ENCODE results near the gene SEMA4D. TPM values are rescaled to one million over a fixed set of nuclear protein-coding genes. Genes with fewer than 3 reads are reported as not detected.

The SEMA4D gene
- total and polyA plus RNA-seq, 12 donors: 2.3 to 51.0 (median 20.2) TPM

DNA sequence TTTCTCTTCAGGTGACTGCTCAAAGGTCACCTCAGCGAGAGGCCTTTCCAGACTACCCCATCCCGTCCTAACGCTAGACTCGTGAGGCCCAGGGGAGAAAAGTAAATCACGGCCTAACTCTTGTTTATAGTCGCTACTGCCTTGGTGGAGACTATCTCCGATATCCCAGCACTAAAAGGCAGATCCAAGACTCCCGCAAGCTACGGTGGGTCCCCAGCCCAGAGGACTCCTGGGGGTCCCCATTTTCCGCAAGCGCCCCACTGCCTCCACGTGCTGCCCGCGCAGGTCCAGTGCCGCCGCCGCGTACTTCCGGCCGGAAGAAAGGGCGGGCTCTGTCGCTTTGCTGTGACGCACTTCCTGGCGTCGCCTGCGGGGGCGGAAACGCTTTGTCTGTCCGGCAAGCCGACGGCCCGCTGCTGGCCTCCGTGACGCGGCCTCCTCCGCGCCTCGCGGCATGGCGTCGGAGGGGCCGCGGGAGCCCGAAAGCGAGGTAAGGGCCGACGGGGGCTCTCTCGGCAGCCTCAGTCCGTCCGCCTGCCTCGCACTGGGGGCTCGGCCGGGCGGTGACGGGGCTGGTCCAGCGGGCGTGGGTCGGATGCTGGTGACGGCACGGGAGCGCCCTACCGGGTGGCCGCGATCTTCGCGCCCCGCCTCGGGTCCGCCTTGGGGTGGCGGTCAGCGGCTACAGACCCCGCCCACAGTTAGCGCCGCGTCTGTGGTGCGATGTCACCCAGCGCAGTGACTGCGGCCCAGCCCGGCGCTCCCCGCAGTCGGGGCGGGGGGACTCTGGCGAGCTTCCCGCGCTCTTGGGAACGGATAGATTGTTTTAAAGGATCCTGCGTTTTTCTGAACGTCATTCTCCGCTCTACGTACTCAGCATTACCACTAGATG lies 179.5 kb downstream of the SEMA4D start, which contains the start of gene SECISBP2:
SECISBP2 (plus strand) TSS at position 378 of the 892 bp plus-strand sequence; CDS start at position 455, 77 bp downstream.
- H3K36me3 ChIP-seq: peaks cover 0 to 41% (median 0%) of the 10 kb centered on the region in 9 donors
- H3K27ac ChIP-seq: peak within 1 kb of the TSS; percentile 98 to 100 (median 99)
- H3K4me3 ChIP-seq: peak within 1 kb of the TSS; percentile 56 to 81 (median 67)
- no peaks in the 10 kb centered on the region for H3K27me3 ChIP-seq
- DNase-seq (peak; percentile 96 to 97), ATAC-seq (peak; percentile 98 to 99 (median 99))
- TF ChIP-seq, protein P1, sequence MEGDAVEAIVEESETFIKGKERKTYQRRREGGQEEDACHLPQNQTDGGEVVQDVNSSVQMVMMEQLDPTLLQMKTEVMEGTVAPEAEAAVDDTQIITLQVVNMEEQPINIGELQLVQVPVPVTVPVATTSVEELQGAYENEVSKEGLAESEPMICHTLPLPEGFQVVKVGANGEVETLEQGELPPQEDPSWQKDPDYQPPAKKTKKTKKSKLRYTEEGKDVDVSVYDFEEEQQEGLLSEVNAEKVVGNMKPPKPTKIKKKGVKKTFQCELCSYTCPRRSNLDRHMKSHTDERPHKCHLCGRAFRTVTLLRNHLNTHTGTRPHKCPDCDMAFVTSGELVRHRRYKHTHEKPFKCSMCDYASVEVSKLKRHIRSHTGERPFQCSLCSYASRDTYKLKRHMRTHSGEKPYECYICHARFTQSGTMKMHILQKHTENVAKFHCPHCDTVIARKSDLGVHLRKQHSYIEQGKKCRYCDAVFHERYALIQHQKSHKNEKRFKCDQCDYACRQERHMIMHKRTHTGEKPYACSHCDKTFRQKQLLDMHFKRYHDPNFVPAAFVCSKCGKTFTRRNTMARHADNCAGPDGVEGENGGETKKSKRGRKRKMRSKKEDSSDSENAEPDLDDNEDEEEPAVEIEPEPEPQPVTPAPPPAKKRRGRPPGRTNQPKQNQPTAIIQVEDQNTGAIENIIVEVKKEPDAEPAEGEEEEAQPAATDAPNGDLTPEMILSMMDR (IDR thresholded peaks at IDR 0.05): peak in 7 of 9 donors; percentile 78 to 93 (median 82)
- intact Hi-C loops (cut with DNase I): loop anchor here in 5 of 10 donors (1.0 to 5.0 kb wide), 3 partner anchors 229 to 231 kb away; no protein-coding TSS in a partner anchor
- no peaks in the 10 kb centered on the region for H3K9me3 ChIP-seq
- H3K4me1 ChIP-seq: peaks cover 5 to 62% (median 39%) of the 10 kb centered on the region in 9 donors
- 0% methylated on average over 86 to 91 of the region's 91 CpGs for whole genome bisulfite sequencing, 2 donors

DNA sequence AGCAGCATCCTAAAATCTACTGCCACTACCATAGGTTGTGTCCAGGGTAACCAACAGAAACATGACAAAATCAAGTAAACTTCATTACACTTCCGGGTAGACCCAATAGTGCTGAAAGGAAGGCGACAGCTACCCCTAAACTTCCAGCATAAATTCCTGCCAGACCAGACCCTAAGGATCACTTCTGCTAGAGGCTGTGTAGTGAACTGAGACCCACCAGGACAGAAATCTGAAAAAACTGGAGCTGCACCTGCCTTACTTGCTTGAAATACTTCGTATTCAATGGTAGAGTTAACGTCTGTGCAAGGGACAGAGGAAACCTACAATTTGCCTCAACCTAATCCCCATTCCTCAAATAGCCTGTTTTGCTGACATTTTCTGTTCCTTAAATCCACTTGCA lies 180.6 kb downstream of the SEMA4D start:
- Histone ChIP-seq H3K27ac (peak overlapping the region in 5 of 10 donors; percentile 98 to 100 (median 100)), H3K27me3 (no peaks in the 10 kb centered on the region), H3K4me1 (peaks cover 5 to 68% (median 36%) of the 10 kb centered on the region in 9 donors), H3K36me3 (peaks cover 0 to 38% (median 0%) of the 10 kb centered on the region in 9 donors), H3K9me3 (no peaks in the 10 kb centered on the region), H3K4me3 (peak overlapping the region in 1 of 10 donors; percentile 69)
- ATAC-seq (no peak), DNase-seq (no peak)
- intact Hi-C loops (cut with DNase I): loop anchor here in 2 of 10 donors (5.0 kb wide), 1 partner anchor 230 kb away; no protein-coding TSS in a partner anchor
- TF ChIP-seq, protein P1 (IDR thresholded peaks at IDR 0.05): no peak
- 83 to 93% methylated on average over 4 of the region's 4 CpGs for WGBS, 2 donors

DNA sequence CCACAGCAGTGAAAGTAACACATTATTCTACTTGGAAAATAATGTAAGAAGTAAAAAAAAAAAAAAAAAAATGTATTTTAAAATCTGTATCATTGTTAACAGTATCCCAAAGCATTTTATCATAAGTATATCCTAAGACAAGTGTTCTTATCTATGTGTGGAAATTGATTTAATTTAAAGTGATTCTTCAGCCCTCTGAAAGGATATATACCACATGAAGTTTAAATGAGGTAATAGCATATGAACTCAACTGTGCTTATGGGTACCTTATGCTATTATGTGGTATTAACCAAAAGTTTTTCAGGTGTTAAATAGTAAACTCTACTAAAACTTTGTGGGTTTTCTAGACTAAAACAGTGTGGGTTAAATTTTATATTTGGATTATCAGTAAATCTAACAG lies 182.4 kb downstream of the SEMA4D start:
- ATAC-seq: no peak
- TF ChIP-seq, protein P1 (IDR thresholded peaks at IDR 0.05): no peak
- intact Hi-C loops (cut with DNase I): loop anchor here in 2 of 10 donors (5.0 kb wide), 1 partner anchor 232 kb away; no protein-coding TSS in a partner anchor
- DNase-seq: no peak
- H3K27me3 ChIP-seq: no peaks in the 10 kb centered on the region
- no peak overlapping the region for H3K4me3 ChIP-seq
- H3K36me3 ChIP-seq: peaks cover 0 to 32% (median 0%) of the 10 kb centered on the region in 9 donors
- no peaks in the 10 kb centered on the region for H3K9me3 ChIP-seq
- H3K27ac ChIP-seq: no peak overlapping the region
- peaks cover 0 to 64% (median 35%) of the 10 kb centered on the region in 9 donors for H3K4me1 ChIP-seq

DNA sequence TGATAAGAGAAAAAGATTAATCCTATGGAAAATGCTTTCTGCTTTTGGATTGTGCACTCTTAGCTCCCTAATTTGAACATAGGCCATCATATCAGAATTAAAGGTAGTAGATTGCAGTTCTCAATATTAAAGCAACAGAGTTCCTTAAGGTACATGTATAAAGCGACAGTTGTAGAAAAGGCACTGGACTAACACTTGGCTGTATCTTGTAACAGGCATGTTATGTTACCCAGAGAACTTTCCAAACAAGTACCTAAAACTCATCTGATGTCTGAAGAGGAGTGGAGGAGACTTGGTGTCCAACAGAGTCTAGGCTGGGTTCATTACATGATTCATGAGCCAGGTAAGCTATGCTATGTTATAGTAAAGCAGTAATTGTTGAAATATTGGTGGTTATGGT lies 183.0 kb downstream of the SEMA4D start:
- Histone ChIP-seq H3K9me3 (no peaks in the 10 kb centered on the region), H3K4me3 (no peak overlapping the region), H3K27ac (no peak overlapping the region), H3K4me1 (peaks cover 0 to 61% (median 32%) of the 10 kb centered on the region in 9 donors), H3K27me3 (no peaks in the 10 kb centered on the region), H3K36me3 (peaks cover 0 to 26% (median 0%) of the 10 kb centered on the region in 9 donors)
- intact Hi-C loops (cut with DNase I): loop anchor here in 2 of 10 donors (5.0 kb wide), 1 partner anchor 232 kb away; no protein-coding TSS in a partner anchor
- DNase-seq (no peak), ATAC-seq (no peak)
- 91 to 97% methylated on average over 1 of the region's 1 CpG for WGBS, 2 donors
- TF ChIP-seq, protein P1 (IDR thresholded peaks at IDR 0.05): no peak

All from heart right ventricle (tissue), 16 donors.